Endodermal cell (in vitro differentiated cells): ENCODE results near the gene DDX49. TPM values are rescaled to one million over a fixed set of nuclear protein-coding genes. Genes with fewer than 3 reads are reported as not detected.

Source experiments
- DNase-seq: peaks from one replicate; pipeline ENCODE4 v3.0.0-alpha.2; 2017
- H3K27ac ChIP-seq: 2 replicates; pipeline ENCODE4 v1.5.1; 2013; ENCODE audit warnings: mild to moderate bottlenecking, low read depth, low read length, moderate library complexity
- H3K27me3 ChIP-seq: 2 replicates; pipeline ENCODE4 v1.6.1; 2013; ENCODE audit warnings: mild to moderate bottlenecking, low read length, moderate library complexity; ENCODE audit not compliant: insufficient read depth, control insufficient read depth, poor library complexity, severe bottlenecking
- H3K36me3 ChIP-seq: 2 replicates; pipeline ENCODE4 v1.7.0; 2013; ENCODE audit warnings: mild to moderate bottlenecking, low read length, moderate library complexity; ENCODE audit not compliant: control insufficient read depth, insufficient read depth
- H3K4me1 ChIP-seq: one replicate; pipeline ENCODE4 v1.7.0; 2013; ENCODE audit warnings: low read length; ENCODE audit not compliant: control insufficient read depth, insufficient read depth
- H3K4me3 ChIP-seq: 2 replicates; pipeline ENCODE4 v1.5.1; 2013; ENCODE audit warnings: mild to moderate bottlenecking, low read length, moderate library complexity
- H3K9ac ChIP-seq: 2 replicates; pipeline ENCODE4 v1.6.1; 2013; ENCODE audit warnings: mild to moderate bottlenecking, low read length, moderate library complexity; ENCODE audit not compliant: poor library complexity, severe bottlenecking; ENCODE audit errors: extremely low read depth
- H3K9me3 ChIP-seq: 2 replicates; pipeline ENCODE4 v1.6.1; 2013; ENCODE audit warnings: mild to moderate bottlenecking, low read length, moderate library complexity; ENCODE audit not compliant: control insufficient read depth
- H3K27ac Mint-ChIP-seq: 2 replicates; pipeline ENCODE4 v1.8.0; 2020; ENCODE audit warnings: mixed read lengths
- H3K27me3 Mint-ChIP-seq: 2 replicates; pipeline ENCODE4 v1.8.0; 2021; ENCODE audit warnings: mild to moderate bottlenecking, mixed read lengths; ENCODE audit not compliant: insufficient read depth
- H3K36me3 Mint-ChIP-seq: 2 replicates; pipeline ENCODE4 v1.8.0; 2020; ENCODE audit warnings: low read depth, mixed read lengths
- H3K4me1 Mint-ChIP-seq: 2 replicates; pipeline ENCODE4 v1.8.0; 2020; ENCODE audit warnings: mixed read lengths
- H3K4me3 Mint-ChIP-seq: 2 replicates; pipeline ENCODE4 v1.8.0; 2020; ENCODE audit warnings: mild to moderate bottlenecking, moderate library complexity, mixed read lengths
- H3K9me3 Mint-ChIP-seq: 2 replicates; pipeline ENCODE4 v1.8.0; 2020; ENCODE audit warnings: mild to moderate bottlenecking, mixed read lengths
- CTCF ChIP-seq: fragments of 200-600 bp; sonication (generic); conservative IDR thresholded peaks from 2 replicates; pipeline ENCODE4 v1.5.0; 2021; ENCODE audit warnings: antibody characterized with exemption, mild to moderate bottlenecking
- WGBS, 2 experiments: methylation state at CpG; one replicate each; pipeline versions ENCODE4 v1.1.5 to v1.1.7; 2013; ENCODE audit warnings: missing lambda C conversion rate in 2 of 2, mixed read lengths in 1 of 2; ENCODE audit not compliant: insufficient coverage in 1 of 2, insufficient read length in 1 of 2; 5-methylcytosine and 5-hydroxymethylcytosine counted together
- total RNA-seq, 2 donors: library from RNA; stranded (reverse); fragmentation: NEBNext Ultra II Directional in 1 of 2; extraction: Animal tissue kit (Norgen Biotek cat#: 25700) in 1 of 2; gene quantifications; 2 replicates in 1 of 2; 3 replicates in 1 of 2; pipeline ENCODE4 v1.2.1, GENCODE V29; 2021

DDX49 gene
- total RNA-seq, 2 donors from 2014 or later: 30.4 to 37.9 TPM

DNA sequence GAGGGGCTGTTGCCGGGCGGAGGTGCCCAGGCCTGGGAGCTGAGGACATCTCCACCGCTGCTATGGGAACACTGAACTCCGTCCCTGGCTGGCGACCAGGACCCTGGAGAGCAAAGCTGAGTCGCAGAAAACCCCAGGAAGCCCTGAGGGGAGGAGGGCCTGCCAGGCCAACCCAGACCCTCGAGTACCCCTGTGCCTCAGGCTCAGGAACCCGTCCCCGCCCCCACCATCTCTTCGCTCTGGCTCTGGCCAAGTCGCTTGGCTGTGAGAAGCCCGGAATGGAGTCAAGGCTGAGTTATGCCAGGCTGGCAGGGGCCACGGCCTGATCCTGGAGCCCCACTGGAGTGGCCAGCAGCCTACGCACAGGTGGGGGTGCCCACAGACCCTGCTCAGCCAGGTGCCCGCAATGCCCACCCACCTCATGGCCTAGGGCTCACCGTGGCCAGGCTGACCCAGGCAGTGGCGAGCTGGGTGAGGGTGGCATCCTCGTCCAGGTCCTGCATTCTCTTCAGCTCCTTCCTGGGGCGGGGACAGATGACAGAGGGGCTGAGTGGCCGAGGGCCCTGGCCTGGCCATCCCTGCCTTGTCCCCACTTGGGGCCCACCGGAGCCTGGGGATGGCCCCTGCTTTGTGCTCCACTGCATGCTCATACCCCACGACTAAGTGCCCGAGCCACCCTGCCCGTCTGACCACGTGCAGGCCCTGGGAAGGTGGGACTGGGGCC, 15.0 kb upstream of the DDX49 start:
- H3K9ac ChIP-seq: no peak overlapping the region

DNA sequence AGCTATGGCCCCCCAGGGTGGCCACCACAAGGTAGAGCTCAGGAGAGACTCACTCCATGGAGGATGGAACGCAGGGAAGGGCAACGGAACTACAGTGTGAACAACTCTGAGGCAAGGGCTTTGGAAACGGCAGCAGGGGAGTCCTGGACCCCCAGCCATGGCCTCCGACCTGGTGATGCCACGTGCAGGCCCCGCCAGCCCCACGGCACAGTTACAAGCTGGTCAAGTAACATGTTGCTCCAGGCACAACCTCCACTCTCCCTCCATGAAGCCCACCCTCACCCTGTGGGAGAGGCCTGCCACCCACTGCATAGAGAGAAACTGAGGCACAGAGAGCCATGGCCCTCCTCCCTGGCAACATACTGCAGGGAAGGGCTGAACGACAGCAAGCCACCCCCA, 14.5 kb upstream of the DDX49 start:
- Histone ChIP-seq H3K27me3 (no peaks in the 10 kb centered on the region), H3K9ac (no peak overlapping the region), H3K9me3 (no peaks in the 10 kb centered on the region), H3K36me3 (peaks cover 26% of the 10 kb centered on the region), H3K4me3 (no peak overlapping the region), H3K4me1 (no peaks in the 10 kb centered on the region), H3K27ac (no peak overlapping the region)
- Mint-ChIP-seq H3K27ac (no peak overlapping the region), H3K4me3 (no peak overlapping the region), H3K4me1 (no peaks in the 10 kb centered on the region), H3K36me3 (peaks cover 31% of the 10 kb centered on the region), H3K27me3 (no peaks in the 10 kb centered on the region), H3K9me3 (no peaks in the 10 kb centered on the region)
- DNase-seq: no peak
- TF ChIP-seq CTCF: no peak
- 91 to 94% methylated on average over 4 to 8 of the region's 8 CpGs for WGBS, 2 experiments

More for the DNA sequence above, 15.0 kb upstream of the DDX49 start:
- no peaks in the 10 kb centered on the region for H3K4me1 Mint-ChIP-seq
- no peak overlapping the region for H3K27ac ChIP-seq
- H3K4me1 ChIP-seq: no peaks in the 10 kb centered on the region
- H3K9me3 Mint-ChIP-seq: no peaks in the 10 kb centered on the region
- TF ChIP-seq CTCF: no peak
- WGBS, 2 experiments: 95 to 96% methylated on average over 13 to 25 of the region's 25 CpGs
- peaks cover 27% of the 10 kb centered on the region for H3K36me3 Mint-ChIP-seq
- no peak overlapping the region for H3K27ac Mint-ChIP-seq
- H3K9me3 ChIP-seq: no peaks in the 10 kb centered on the region
- H3K4me3 Mint-ChIP-seq: no peak overlapping the region
- H3K27me3 Mint-ChIP-seq: no peaks in the 10 kb centered on the region
- no peaks in the 10 kb centered on the region for H3K27me3 ChIP-seq
- no peak overlapping the region for H3K4me3 ChIP-seq
- H3K36me3 ChIP-seq: peaks cover 22% of the 10 kb centered on the region
- no peak for DNase-seq

- no peaks in the 10 kb centered on the region for H3K9me3 Mint-ChIP-seq
- H3K4me1 Mint-ChIP-seq: no peaks in the 10 kb centered on the region
- no peak overlapping the region for H3K27ac Mint-ChIP-seq
- 93 to 97% methylated on average over 14 to 26 of the region's 26 CpGs for WGBS, 2 experiments
- Histone ChIP-seq H3K4me3 (no peak overlapping the region), H3K27ac (no peak overlapping the region), H3K4me1 (no peaks in the 10 kb centered on the region), H3K36me3 (peaks cover 32% of the 10 kb centered on the region), H3K9me3 (no peaks in the 10 kb centered on the region), H3K9ac (no peak overlapping the region), H3K27me3 (no peaks in the 10 kb centered on the region)
- H3K4me3 Mint-ChIP-seq: no peak overlapping the region
- no peaks in the 10 kb centered on the region for H3K27me3 Mint-ChIP-seq
- peaks cover 30% of the 10 kb centered on the region for H3K36me3 Mint-ChIP-seq
- DNase-seq: no peak
- no peak for TF ChIP-seq CTCF
Measured at GRCh38 chr19:18905513-18906236, 13.8 kb upstream of the DDX49 start.
